Esophagus squamous epithelium (tissue), 4 donors: ENCODE results near the gene NCK1.

Experiments
- CTCF ChIP-seq, 6 experiments: fragments of 450-650 bp in 4 of 6; fragments of 200-600 bp in 2 of 6; sonication (generic) in 2 of 6; IDR thresholded peaks; one replicate each; pipeline ENCODE4 v1.5.1; 2016 to 2019; ENCODE audit warnings: antibody characterized with exemption in 6 of 6, mild to moderate bottlenecking in 4 of 6, moderate library complexity in 4 of 6
- POLR2A ChIP-seq, 4 donors: fragments of 450-650 bp; IDR thresholded peaks; one replicate each; pipeline ENCODE4 v1.6.1; 2017; ENCODE audit warnings: antibody characterized with exemption in 4 of 4, mild to moderate bottlenecking in 4 of 4, moderate library complexity in 3 of 4

GRCh38 chr3:136956971-136957370 is 95.0 kb downstream of the NCK1 start:
- TF ChIP-seq CTCF (IDR thresholded peaks at IDR 0.05) (no peak), POLR2A (IDR thresholded peaks at IDR 0.05) (no peak)
